Adrenal gland (tissue), 5 donors: Measurements from ENCODE around the gene MAP7.

Source experiments
- CTCF ChIP-seq, 6 experiments: fragments of 450-650 bp in 4 of 6; fragments of 200-600 bp in 2 of 6; sonication (generic) in 1 of 6; IDR thresholded peaks; 1 replicate in 5 of 6; 2 replicates in 1 of 6; pipeline versions ENCODE4 v1.5.1 to v1.8.0; 2016 to 2021; ENCODE audit warnings: antibody characterized with exemption in 6 of 6, mild to moderate bottlenecking in 2 of 6, moderate library complexity in 1 of 6
- POLR2A ChIP-seq, 2 donors: fragments of 450-650 bp; IDR thresholded peaks; one replicate each; pipeline ENCODE4 v1.6.1; 2017; ENCODE audit warnings: antibody characterized with exemption in 2 of 2, mild to moderate bottlenecking in 2 of 2, moderate library complexity in 1 of 2
- donor health status: DM: no; HTN: no; CAD: no.

- TF ChIP-seq CTCF (IDR thresholded peaks at IDR 0.05) (no peak), POLR2A (IDR thresholded peaks at IDR 0.05) (no peak)
Measured at GRCh38 chr6:136523196-136523595, 27.0 kb downstream of the MAP7 start.
